T-helper 1 cell treated with Interleukin-12 subunit alpha and Interleukin-12 subunit beta and Interleukin-4 antibody, amounts not matched to agents 30 μg/mL and 1 μg/mL, for 36 hours (primary cell): ENCODE results near the gene PSORS1C1.

ENCODE experiments used
- H3K27ac Mint-ChIP-seq: one replicate; pipeline ENCODE4 v1.8.0; 2021; ENCODE audit warnings: mild to moderate bottlenecking, mixed read lengths
- H3K27me3 Mint-ChIP-seq: one replicate; pipeline ENCODE4 v1.8.0; 2021; ENCODE audit warnings: low read depth, mixed read lengths
- H3K36me3 Mint-ChIP-seq: one replicate; pipeline ENCODE4 v1.8.0; 2021; ENCODE audit warnings: low read depth, mixed read lengths
- H3K4me1 Mint-ChIP-seq: one replicate; pipeline ENCODE4 v1.8.0; 2021; ENCODE audit warnings: low read depth, mixed read lengths
- H3K4me3 Mint-ChIP-seq: one replicate; pipeline ENCODE4 v1.8.0; 2021; ENCODE audit warnings: mild to moderate bottlenecking, moderate library complexity, mixed read lengths
- H3K9me3 Mint-ChIP-seq: one replicate; pipeline ENCODE4 v1.8.0; 2021; ENCODE audit warnings: mixed read lengths

PSORS1C1 gene

GRCh38 chr6:31090275-31090972 lies 24.2 kb upstream of the PSORS1C1 start:
- peaks cover 12% of the 10 kb centered on the region for H3K27me3 Mint-ChIP-seq
- H3K27ac Mint-ChIP-seq, result no peak overlapping the region
- H3K4me1 Mint-ChIP-seq, result peaks cover 18% of the 10 kb centered on the region
- no peaks in the 10 kb centered on the region for H3K36me3 Mint-ChIP-seq
- H3K4me3 Mint-ChIP-seq, result no peak overlapping the region
- H3K9me3 Mint-ChIP-seq, result no peaks in the 10 kb centered on the region

DNA sequence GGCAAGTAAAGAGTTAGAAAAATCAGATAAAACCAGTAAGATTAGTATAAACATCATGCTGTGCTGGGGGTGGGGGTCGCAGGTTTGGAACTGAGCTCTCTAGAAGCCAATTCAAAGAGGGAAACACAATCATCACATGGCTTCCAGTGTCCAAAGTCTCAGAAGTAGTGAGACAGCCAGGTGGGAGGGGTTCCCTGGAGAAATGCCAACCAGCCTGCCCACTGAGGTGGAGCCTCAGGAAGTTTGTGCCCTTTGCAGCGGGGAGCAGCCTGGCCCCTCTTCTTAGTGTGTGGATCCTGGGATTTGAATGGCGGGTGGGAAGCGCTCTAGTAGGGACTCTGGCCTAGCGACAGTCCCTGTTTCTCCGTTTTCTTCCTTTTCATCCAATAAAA lies 23.6 kb upstream of the PSORS1C1 start:
- H3K36me3 Mint-ChIP-seq, result no peaks in the 10 kb centered on the region
- H3K27me3 Mint-ChIP-seq, result peaks cover 12% of the 10 kb centered on the region
- H3K4me3 Mint-ChIP-seq, result no peak overlapping the region
- H3K9me3 Mint-ChIP-seq, result no peaks in the 10 kb centered on the region
- H3K27ac Mint-ChIP-seq, result no peak overlapping the region
- peaks cover 18% of the 10 kb centered on the region for H3K4me1 Mint-ChIP-seq

GRCh38 chr6:31091680-31092079 lies 22.9 kb upstream of the PSORS1C1 start:
- no peak overlapping the region for H3K4me3 Mint-ChIP-seq
- H3K36me3 Mint-ChIP-seq, result no peaks in the 10 kb centered on the region
- H3K4me1 Mint-ChIP-seq, result peaks cover 18% of the 10 kb centered on the region

DNA sequence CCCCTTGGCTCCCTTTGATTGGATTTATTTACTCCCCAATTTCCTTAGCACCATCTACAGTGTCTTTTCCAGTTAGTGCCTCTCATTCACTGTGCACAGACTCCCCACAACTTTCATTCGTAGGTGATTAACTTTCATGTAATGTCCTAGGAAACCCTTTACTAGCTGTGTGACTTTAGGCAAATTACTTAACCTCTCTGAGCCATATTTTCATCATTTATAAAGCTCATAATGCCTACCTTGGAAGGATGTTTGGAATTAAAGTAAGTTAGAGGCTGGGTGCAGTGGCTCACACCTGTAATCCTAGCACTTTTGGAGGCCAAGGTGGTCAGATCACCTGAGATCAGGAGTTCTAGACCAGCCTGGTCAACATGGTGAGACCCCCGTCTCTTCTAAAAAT lies 22.4 kb upstream of the PSORS1C1 start:
- Mint-ChIP-seq H3K27me3 (peaks cover 5% of the 10 kb centered on the region), H3K27ac (no peak overlapping the region), H3K36me3 (no peaks in the 10 kb centered on the region), H3K9me3 (no peaks in the 10 kb centered on the region), H3K4me3 (no peak overlapping the region), H3K4me1 (peaks cover 17% of the 10 kb centered on the region)

More at GRCh38 chr6:31091680-31092079, 22.9 kb upstream of the PSORS1C1 start:
- Mint-ChIP-seq H3K27me3 (peaks cover 11% of the 10 kb centered on the region), H3K27ac (no peak overlapping the region), H3K9me3 (no peaks in the 10 kb centered on the region)

DNA sequence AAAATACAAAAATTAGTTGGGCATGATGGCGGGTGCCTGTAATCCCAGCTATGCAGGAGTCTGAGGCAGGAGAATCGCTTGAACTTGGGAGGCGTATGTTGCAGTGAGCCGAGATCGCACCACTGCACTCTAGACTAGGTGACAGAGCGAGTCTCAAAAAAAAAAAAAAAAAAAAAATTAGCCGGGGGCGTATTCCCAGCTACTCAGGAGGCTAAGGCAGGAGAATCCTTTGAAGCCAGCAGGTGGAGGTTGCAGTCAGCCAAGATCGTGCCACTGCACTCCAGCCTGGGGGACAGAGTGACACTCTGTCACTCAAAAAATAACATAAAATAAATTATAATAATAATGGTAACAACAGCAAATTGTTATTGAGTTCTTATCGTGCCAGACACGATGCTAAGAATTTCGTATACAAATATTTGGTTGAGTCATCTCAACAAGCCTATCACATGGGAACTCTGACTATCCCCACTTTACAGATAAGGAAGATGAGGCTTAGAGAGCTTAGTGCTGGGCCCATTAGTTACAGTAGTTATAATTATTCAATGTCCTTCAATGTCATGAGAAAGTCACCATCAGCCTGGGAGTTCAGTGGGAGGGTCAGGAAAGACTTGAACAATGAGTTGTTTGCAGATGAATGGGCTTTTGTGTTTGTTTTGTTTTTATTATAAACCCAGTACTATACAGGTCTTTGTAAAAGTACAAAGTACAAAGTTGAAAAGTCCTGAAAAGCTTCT lies 21.7 kb upstream of the PSORS1C1 start:
- no peaks in the 10 kb centered on the region for H3K27me3 Mint-ChIP-seq
- no peak overlapping the region for H3K27ac Mint-ChIP-seq
- H3K36me3 Mint-ChIP-seq, result no peaks in the 10 kb centered on the region
- H3K4me1 Mint-ChIP-seq, result peaks cover 13% of the 10 kb centered on the region
- no peak overlapping the region for H3K4me3 Mint-ChIP-seq
- no peaks in the 10 kb centered on the region for H3K9me3 Mint-ChIP-seq

DNA sequence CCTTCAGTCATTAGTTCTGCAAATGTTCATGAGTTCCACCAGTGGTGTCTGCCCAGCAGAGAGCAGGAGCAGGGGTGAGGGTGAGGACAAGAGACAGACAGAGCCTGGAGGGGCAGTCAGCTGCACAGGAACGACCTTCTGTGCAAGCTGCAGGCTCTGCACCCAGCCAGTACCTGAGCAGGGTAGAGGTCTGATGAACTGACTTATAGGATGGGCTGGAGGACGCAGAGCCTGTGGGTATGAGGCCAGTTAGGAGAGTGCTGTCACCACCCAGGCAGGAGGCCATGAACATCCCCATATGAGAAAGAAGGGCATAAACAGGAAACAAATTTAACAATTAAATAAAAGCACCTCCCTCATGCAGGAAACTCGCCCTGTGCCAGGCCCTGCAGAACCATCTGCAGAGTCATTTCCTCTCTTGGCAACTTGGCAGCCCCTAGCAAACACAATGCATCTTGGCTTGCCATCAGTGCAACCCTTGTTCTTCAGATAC lies 20.2 kb upstream of the PSORS1C1 start:
- peak overlapping the region; percentile 67 for H3K27ac Mint-ChIP-seq
- H3K9me3 Mint-ChIP-seq, result no peaks in the 10 kb centered on the region
- no peaks in the 10 kb centered on the region for H3K36me3 Mint-ChIP-seq
- no peaks in the 10 kb centered on the region for H3K27me3 Mint-ChIP-seq
- peaks cover 13% of the 10 kb centered on the region for H3K4me1 Mint-ChIP-seq
- no peak overlapping the region for H3K4me3 Mint-ChIP-seq

DNA sequence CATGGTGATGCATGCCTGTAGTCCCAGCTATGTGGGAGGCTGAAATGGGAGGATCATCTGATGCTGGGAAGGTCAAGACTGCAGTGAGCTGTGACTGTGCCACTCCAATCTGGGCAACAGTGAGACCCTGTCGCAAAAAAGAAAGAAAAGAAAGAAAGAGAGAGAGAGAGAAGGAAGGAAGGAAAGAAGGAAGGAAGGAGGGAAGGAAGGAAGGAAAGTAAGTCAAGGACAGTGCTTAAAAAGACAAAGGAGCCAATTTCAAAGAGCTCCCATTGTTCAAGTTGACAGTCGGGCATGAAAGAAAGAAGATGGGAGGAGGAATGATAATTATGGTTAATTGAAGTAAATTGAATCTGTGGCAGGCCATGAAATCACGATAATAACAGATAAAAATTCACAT lies 18.4 kb upstream of the PSORS1C1 start:
- H3K4me1 Mint-ChIP-seq, result peaks cover 13% of the 10 kb centered on the region
- no peak overlapping the region for H3K27ac Mint-ChIP-seq
- no peaks in the 10 kb centered on the region for H3K36me3 Mint-ChIP-seq
- H3K4me3 Mint-ChIP-seq, result no peak overlapping the region
- H3K9me3 Mint-ChIP-seq, result no peaks in the 10 kb centered on the region
- H3K27me3 Mint-ChIP-seq, result peaks cover 6% of the 10 kb centered on the region

DNA sequence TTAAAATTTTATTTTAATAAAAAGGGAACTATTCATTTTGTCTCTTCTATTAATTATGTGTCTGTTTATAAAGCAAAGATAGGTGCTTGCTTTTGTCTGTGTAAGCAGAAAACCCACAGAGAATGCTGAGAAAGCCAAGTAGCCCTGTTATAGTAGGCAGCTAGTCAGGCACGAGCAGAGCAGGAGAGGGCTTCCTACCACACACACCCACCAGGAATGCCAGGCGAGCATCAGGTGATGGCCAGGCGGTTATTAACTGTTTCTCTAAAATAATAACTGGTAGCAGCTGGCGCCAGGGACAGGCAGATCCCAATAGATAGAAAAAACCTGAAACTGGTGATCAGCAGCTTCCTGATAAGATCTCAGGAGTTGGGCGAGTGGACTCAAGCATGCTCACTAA lies 17.9 kb upstream of the PSORS1C1 start:
- H3K36me3 Mint-ChIP-seq, result no peaks in the 10 kb centered on the region
- H3K9me3 Mint-ChIP-seq, result no peaks in the 10 kb centered on the region
- no peak overlapping the region for H3K27ac Mint-ChIP-seq
- no peak overlapping the region for H3K4me3 Mint-ChIP-seq
- H3K27me3 Mint-ChIP-seq, result peaks cover 6% of the 10 kb centered on the region
- peaks cover 13% of the 10 kb centered on the region for H3K4me1 Mint-ChIP-seq

- Mint-ChIP-seq H3K4me1 (peaks cover 13% of the 10 kb centered on the region), H3K27me3 (peaks cover 10% of the 10 kb centered on the region), H3K27ac (no peak overlapping the region), H3K4me3 (no peak overlapping the region), H3K36me3 (no peaks in the 10 kb centered on the region), H3K9me3 (no peaks in the 10 kb centered on the region)
Measured at GRCh38 chr6:31098449-31098938, 16.1 kb upstream of the PSORS1C1 start.

DNA sequence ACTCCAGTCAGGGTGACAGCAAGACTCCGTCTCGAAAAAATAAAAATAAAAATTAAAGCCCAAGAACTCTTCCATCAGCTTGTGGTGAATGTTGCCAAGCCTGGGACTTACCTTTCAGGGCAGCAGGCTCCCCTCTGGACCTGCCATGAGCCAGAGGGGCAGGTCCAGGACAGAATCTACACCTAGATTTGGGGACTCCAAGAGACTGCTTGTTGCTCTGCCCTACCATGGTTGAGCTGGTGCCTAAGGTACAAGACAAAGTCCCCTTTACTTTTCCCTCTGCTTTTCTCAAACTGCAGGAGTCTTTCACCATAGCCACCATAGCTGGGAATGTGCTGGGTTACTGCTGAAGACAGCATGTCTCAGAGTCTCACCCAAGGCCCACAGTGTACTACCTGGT lies 11.5 kb upstream of the PSORS1C1 start:
- H3K27me3 Mint-ChIP-seq, result peaks cover 10% of the 10 kb centered on the region
- no peaks in the 10 kb centered on the region for H3K9me3 Mint-ChIP-seq
- H3K4me1 Mint-ChIP-seq, result no peaks in the 10 kb centered on the region
- no peak overlapping the region for H3K4me3 Mint-ChIP-seq
- H3K36me3 Mint-ChIP-seq, result no peaks in the 10 kb centered on the region
- H3K27ac Mint-ChIP-seq, result no peak overlapping the region

DNA sequence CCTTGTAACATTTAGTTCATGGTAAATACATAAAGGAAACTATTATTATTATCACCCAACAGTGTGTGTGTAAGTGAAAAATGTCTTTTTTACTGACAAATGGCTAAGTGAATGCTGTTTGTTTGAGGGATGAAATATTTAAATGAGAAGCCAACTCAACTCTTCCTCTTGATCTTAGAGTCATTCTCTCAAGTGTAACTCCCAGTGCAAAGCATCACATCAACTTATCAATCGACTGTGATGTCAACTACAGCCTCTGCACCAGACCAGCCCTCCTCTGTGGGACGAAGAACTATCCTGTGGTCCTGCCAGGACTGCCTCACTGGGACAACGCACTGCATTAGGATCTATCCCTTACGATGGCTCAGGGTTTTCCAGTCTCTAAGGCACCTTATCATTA lies 7.5 kb upstream of the PSORS1C1 start:
- no peak overlapping the region for H3K27ac Mint-ChIP-seq
- H3K36me3 Mint-ChIP-seq, result no peaks in the 10 kb centered on the region
- no peak overlapping the region for H3K4me3 Mint-ChIP-seq
- H3K27me3 Mint-ChIP-seq, result peaks cover 14% of the 10 kb centered on the region
- H3K4me1 Mint-ChIP-seq, result no peaks in the 10 kb centered on the region
- H3K9me3 Mint-ChIP-seq, result no peaks in the 10 kb centered on the region

DNA sequence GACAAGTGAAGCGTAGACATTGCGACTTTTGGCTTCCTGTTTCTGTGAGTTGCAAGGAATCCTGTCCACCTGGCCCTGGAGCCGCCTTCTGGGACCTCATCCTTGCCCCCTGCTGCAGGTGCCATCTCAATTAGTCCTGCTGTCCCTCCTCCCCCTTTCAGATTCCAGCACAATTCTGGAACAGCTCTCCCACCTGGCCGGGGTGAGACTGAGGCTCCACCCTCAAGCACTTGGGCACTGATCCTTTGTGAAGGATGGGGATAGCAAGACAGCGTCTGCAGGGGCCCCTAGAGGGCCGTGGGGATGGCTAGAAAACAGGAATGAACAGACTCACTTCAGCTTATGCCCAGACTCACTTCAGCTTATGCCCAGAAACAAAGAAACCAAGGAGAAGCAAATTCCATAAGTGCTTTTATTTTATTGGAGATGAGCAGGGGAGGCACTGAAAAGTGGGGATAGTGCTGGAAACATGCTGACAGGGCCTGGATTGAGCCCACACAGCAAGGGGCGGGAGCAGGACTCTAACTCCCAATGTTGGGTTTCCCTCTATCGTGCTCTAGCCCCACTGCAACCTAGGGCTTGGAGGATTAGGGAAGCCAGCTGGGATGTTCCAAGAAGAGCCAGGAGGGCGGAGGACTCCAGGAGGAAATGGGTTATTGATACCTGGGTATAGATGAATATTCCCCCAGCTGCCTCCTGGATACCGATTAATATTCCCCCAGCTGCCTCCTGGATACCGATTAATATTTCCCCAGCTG lies 3.6 kb upstream of the PSORS1C1 start:
- Mint-ChIP-seq H3K36me3 (no peaks in the 10 kb centered on the region), H3K27ac (no peak overlapping the region), H3K4me3 (no peak overlapping the region), H3K4me1 (no peaks in the 10 kb centered on the region), H3K9me3 (no peaks in the 10 kb centered on the region), H3K27me3 (peaks cover 29% of the 10 kb centered on the region)

DNA sequence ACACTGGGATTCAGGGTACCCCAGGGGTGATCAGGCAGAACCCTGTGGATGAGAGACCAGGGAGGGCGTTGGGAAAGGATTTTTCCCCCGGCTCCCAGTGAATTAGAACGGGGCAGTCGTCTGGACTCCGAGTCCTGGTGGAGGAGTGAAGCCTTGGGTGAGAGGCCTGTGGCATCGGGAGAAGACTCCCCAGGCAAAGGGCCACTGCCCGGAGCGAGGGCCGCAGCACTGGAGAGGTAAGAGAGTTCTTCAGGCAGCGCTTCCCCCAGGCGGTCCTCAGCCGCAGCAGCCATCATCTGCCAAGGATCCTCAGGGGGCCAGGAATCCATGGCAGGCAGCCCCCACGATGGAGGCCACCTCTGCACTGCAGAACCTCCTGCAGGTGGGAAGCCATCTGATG lies 2.9 kb upstream of the PSORS1C1 start:
- Mint-ChIP-seq H3K4me1 (no peaks in the 10 kb centered on the region), H3K36me3 (no peaks in the 10 kb centered on the region), H3K9me3 (no peaks in the 10 kb centered on the region), H3K4me3 (no peak overlapping the region), H3K27ac (no peak overlapping the region), H3K27me3 (peaks cover 29% of the 10 kb centered on the region)

GRCh38 chr6:31112478-31112877 lies 2.1 kb upstream of the PSORS1C1 start, which contains the start of gene C6orf15:
TSS of gene C6orf15 (minus strand) at chr6:31112575. CDS start at chr6:31112555, 20 bp downstream.
- Mint-ChIP-seq H3K27me3 (peaks cover 29% of the 10 kb centered on the region), H3K27ac (no peak within 1 kb of the TSS), H3K4me3 (no peak within 1 kb of the TSS)

More at GRCh38 chr6:31112478-31112877, 2.1 kb upstream of the PSORS1C1 start, which contains the start of gene C6orf15:
- Mint-ChIP-seq H3K9me3 (no peaks in the 10 kb centered on the region), H3K36me3 (no peaks in the 10 kb centered on the region), H3K4me1 (no peaks in the 10 kb centered on the region)
